GM12891 (cell line): ENCODE measurements around the gene ZNF429.

Experiments used
- POLR2A ChIP-seq: IDR thresholded peaks from 2 replicates; pipeline ENCODE4 v1.6.1; 2011; ENCODE audit warnings: low read depth, low read length, control low read depth
- POLR2AphosphoS5 ChIP-seq: IDR thresholded peaks from 2 replicates; pipeline ENCODE4 v1.6.1; 2011; ENCODE audit warnings: low read depth, low read length, control low read depth
- SPI1 ChIP-seq: IDR thresholded peaks from 2 replicates; pipeline ENCODE4 v1.6.1; 2011; ENCODE audit warnings: low read depth, low read length, control low read depth
- TAF1 ChIP-seq: IDR thresholded peaks from 2 replicates; pipeline ENCODE4 v1.6.1; 2011; ENCODE audit warnings: low read depth, low read length, control low read depth

GRCh38 chr19:21569494-21569865, 64.1 kb downstream of the ZNF429 start:
- TF ChIP-seq POLR2AphosphoS5 (no peak), POLR2A (no peak), TAF1 (no peak), SPI1 (no peak)
